GM12874 (cell line): ENCODE measurements around the gene PLXNA4.

Experiments used
- TF ChIP-seq, protein P1 (sequence below): IDR thresholded peaks from 2 replicates; pipeline ENCODE4 v1.5.1; 2011; ENCODE audit warnings: low read depth, mild to moderate bottlenecking, control low read depth, low read length, moderate library complexity; ENCODE audit not compliant: insufficient read depth

The PLXNA4 gene

GRCh38 chr7:132446666-132447278 lies 129.5 kb downstream of the PLXNA4 start:
- TF ChIP-seq, protein P1, sequence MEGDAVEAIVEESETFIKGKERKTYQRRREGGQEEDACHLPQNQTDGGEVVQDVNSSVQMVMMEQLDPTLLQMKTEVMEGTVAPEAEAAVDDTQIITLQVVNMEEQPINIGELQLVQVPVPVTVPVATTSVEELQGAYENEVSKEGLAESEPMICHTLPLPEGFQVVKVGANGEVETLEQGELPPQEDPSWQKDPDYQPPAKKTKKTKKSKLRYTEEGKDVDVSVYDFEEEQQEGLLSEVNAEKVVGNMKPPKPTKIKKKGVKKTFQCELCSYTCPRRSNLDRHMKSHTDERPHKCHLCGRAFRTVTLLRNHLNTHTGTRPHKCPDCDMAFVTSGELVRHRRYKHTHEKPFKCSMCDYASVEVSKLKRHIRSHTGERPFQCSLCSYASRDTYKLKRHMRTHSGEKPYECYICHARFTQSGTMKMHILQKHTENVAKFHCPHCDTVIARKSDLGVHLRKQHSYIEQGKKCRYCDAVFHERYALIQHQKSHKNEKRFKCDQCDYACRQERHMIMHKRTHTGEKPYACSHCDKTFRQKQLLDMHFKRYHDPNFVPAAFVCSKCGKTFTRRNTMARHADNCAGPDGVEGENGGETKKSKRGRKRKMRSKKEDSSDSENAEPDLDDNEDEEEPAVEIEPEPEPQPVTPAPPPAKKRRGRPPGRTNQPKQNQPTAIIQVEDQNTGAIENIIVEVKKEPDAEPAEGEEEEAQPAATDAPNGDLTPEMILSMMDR: no peak

DNA sequence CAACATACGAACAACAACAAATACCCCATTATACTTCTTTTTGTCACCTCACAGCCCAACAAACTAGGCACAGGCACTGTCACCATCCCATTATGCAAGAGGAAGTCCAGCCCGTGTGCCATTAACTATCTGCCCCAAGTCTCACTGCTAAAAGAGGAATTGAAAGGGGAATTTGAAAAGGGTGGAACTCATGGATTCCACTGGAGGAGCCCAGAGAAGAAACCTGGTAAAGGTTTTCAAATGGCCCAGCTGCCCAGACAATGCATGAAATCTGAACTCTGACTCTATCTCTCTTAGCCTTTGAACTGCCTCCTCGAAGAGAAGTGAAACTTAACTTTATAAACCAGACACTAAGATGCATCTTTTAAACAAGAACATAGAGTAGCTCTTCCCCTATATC lies 130.0 kb downstream of the PLXNA4 start:
- TF ChIP-seq, protein P1: no peak

- TF ChIP-seq, protein P1: no peak
Measured at GRCh38 chr7:132443761-132444520, 132.3 kb downstream of the PLXNA4 start.

DNA sequence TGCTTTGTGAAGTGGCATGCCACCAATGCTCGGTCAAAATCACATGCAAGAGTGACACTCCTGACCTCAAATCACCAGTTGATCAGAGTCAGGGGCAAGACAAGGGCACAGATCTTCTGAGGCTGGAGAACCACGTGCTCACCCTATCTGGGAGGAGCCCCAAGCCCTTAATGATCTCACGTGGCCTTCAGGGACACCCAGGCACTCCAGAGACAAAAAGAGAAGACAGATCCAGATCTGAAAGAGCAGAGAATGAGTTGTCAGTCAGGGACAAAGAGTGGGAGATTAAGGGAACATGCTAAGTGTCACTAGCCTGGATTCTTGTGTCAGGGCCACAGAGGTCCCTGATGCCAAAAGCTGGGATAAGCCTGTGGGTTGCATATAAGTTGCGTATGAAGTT lies 134.3 kb downstream of the PLXNA4 start:
- TF ChIP-seq, protein P1: no peak

- TF ChIP-seq, protein P1: no peak
Measured at GRCh38 chr7:132440151-132440550, 136.1 kb downstream of the PLXNA4 start.

GRCh38 chr7:132438926-132439325 lies 137.3 kb downstream of the PLXNA4 start:
- TF ChIP-seq, protein P1: no peak

DNA sequence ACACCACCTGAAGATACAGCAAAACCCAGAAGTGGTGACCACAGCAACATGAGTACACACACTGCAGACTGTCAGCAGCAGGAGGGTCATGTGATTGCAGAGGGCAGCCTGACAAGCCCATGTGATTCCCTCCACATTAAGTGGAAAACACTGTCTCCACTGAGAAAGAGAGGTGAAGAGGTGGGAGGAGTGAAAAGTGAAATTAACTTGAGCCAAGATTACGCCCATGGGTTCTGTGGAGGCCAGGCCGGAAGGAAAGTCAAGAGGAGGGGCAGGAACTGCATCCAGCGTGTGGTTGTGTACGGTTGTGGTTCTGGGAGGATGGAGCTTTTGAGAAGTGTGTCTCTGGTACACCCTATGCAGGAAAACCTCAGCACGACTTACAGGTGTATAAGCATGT lies 138.5 kb downstream of the PLXNA4 start:
- TF ChIP-seq, protein P1: no peak
